Sigmoid colon (tissue), 7 donors: ENCODE results near the gene CROCC. TPM values are rescaled to one million over a fixed set of nuclear protein-coding genes. Genes with fewer than 3 reads are reported as not detected.
A peak's percentile ranks its signal among the peaks of the same experiment; 100 is the strongest.

Experiments
- DNase-seq: peaks from one replicate; pipeline ENCODE4 v3.0.0-alpha.2; 2019
- H3K27ac ChIP-seq, 4 donors: fragments of 200-600 bp; sonication (generic); one replicate each; pipeline ENCODE4 v1.5.1; 2016 to 2019; ENCODE audit warnings: mild to moderate bottlenecking in 1 of 4
- H3K27me3 ChIP-seq, 3 donors: fragments of 200-600 bp; sonication (generic); one replicate each; pipeline ENCODE4 v1.5.1; 2019; ENCODE audit warnings: mild to moderate bottlenecking in 1 of 3
- H3K36me3 ChIP-seq, 4 donors: fragments of 200-600 bp; sonication (generic); one replicate each; pipeline ENCODE4 v1.5.1; 2016 to 2019
- H3K4me1 ChIP-seq, 4 donors: fragments of 200-600 bp; sonication (generic); one replicate each; pipeline ENCODE4 v1.5.1; 2017 to 2019
- H3K4me3 ChIP-seq, 4 donors: fragments of 200-600 bp; sonication (generic); one replicate each; pipeline ENCODE4 v1.5.1; 2017 to 2019; ENCODE audit warnings: mild to moderate bottlenecking in 2 of 4, moderate library complexity in 1 of 4
- H3K9me3 ChIP-seq, 4 donors: fragments of 200-600 bp in 3 of 4; sonication (generic) in 3 of 4; one replicate each; pipeline versions ENCODE4 v1.5.1 to v1.6.1; 2013 to 2019
- EP300 ChIP-seq, 4 donors: sonication (generic); formaldehyde crosslinking; IDR thresholded peaks; one replicate each; pipeline ENCODE4 v1.6.1; 2017; ENCODE audit warnings: antibody characterized with exemption in 4 of 4
- POLR2A ChIP-seq, 2 donors: fragments of 450-650 bp; IDR thresholded peaks; one replicate each; pipeline ENCODE4 v1.6.1; 2016; ENCODE audit warnings: antibody characterized with exemption in 2 of 2, mild to moderate bottlenecking in 2 of 2, moderate library complexity in 2 of 2
- POLR2AphosphoS5 ChIP-seq, 4 donors: sonication (generic); formaldehyde crosslinking; IDR thresholded peaks; one replicate each; pipeline ENCODE4 v1.6.1; 2017; ENCODE audit warnings: antibody characterized with exemption in 4 of 4
- WGBS, 2 donors: extraction: QIAGEN DNeasy Blood & Tissue Kit; methylation state at CpG; one replicate each; pipeline ENCODE4 v1.1.7; 2013; 5-methylcytosine and 5-hydroxymethylcytosine counted together
- intact Hi-C: fragments of 100-400 bp; cut with DNase I; formaldehyde crosslinking; loops from one replicate; pipeline ENCODE4 v1.15.1; 2023
- polyA plus RNA-seq, 3 donors: library from polyadenylated mRNA; stranded (reverse); fragments of 200-250 nt; gene quantifications; one replicate each; pipeline ENCODE4 v1.2.3, GENCODE V29; 2013
- total RNA-seq, 4 donors: library from RNA; depleted of rRNA; stranded (reverse); fragments of >200 nt; gene quantifications; one replicate each; pipeline ENCODE4 v1.1.0, GENCODE V29; 2016
- TF ChIP-seq, protein P1 (sequence below), 4 experiments: fragments of 450-650 bp in 3 of 4; fragments of 200-600 bp in 1 of 4; IDR thresholded peaks; one replicate each; pipeline ENCODE4 v1.5.1; 2016 to 2019; ENCODE audit warnings: antibody characterized with exemption in 4 of 4, mild to moderate bottlenecking in 3 of 4, moderate library complexity in 2 of 4
- donor health status: healthy with polysubstance abuse.
- donor health status: Bipolar disorder and iron deficiency.
- donor health status: healthy.

The CROCC gene
- total and polyA plus RNA-seq, 7 donors, result 3.5 to 25.5 (median 16.5) TPM

DNA sequence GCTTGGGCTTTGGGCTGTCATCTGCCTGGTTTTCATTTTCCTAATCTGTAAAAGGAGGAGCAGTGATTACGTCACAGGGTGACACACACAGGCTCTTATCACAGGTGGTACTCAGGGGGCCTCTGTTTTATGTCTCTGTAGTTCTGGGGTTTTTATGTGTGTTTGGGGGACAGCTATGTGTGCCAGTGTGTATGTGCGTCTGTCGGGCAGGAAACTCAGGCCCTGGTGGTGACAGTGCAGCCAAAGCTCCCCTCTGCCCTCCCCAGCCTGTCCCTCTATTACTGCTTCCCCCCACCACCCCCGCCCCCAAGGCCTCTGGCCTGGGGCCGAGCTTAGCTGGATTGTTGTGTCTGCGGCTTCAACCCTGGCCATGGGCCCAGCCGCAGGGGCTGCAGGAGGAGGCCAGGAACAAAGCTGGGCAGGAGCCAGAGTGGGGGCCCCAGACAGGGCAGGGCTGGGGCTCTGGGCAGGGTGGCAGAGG is 45.4 kb downstream of the CROCC start:
- Histone ChIP-seq H3K27me3 (no peaks in the 10 kb centered on the region), H3K9me3 (no peaks in the 10 kb centered on the region), H3K36me3 (peaks cover 0 to 32% (median 10%) of the 10 kb centered on the region in 4 donors), H3K4me1 (peaks cover 0 to 53% (median 20%) of the 10 kb centered on the region in 4 donors), H3K4me3 (no peak overlapping the region), H3K27ac (peak overlapping the region in 3 of 4 donors; percentile 8 to 61 (median 33))
- intact Hi-C loops, result no loop called here
- TF ChIP-seq POLR2AphosphoS5 (IDR thresholded peaks at IDR 0.05), result peak in 1 of 4 donors; percentile 11
- TF ChIP-seq, protein P1, sequence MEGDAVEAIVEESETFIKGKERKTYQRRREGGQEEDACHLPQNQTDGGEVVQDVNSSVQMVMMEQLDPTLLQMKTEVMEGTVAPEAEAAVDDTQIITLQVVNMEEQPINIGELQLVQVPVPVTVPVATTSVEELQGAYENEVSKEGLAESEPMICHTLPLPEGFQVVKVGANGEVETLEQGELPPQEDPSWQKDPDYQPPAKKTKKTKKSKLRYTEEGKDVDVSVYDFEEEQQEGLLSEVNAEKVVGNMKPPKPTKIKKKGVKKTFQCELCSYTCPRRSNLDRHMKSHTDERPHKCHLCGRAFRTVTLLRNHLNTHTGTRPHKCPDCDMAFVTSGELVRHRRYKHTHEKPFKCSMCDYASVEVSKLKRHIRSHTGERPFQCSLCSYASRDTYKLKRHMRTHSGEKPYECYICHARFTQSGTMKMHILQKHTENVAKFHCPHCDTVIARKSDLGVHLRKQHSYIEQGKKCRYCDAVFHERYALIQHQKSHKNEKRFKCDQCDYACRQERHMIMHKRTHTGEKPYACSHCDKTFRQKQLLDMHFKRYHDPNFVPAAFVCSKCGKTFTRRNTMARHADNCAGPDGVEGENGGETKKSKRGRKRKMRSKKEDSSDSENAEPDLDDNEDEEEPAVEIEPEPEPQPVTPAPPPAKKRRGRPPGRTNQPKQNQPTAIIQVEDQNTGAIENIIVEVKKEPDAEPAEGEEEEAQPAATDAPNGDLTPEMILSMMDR (IDR thresholded peaks at IDR 0.05), result no peak
- DNase-seq, result no peak
- WGBS, 2 donors, result 65 to 70% methylated on average over 7 of the region's 7 CpGs

DNA sequence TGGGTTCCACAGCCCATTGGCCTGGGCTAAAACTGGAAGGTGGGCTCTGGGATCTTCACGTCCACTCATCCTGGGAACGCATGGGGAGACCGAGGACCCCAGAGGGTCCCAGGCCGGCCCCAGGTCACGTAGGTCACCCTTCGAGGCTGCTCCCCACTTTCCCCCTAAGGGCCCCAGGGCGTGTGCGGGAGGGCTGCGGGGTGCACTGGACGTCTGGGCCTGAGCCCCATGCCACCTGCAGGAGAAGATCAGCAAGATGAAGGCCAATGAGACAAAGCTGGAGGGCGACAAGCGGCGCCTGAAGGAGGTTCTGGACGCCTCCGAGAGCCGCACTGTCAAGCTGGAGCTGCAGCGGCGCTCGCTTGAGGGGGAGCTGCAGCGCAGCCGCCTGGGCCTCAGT is 46.2 kb downstream of the CROCC start:
- Histone ChIP-seq H3K9me3 (no peaks in the 10 kb centered on the region), H3K4me1 (peaks cover 0 to 56% (median 20%) of the 10 kb centered on the region in 4 donors), H3K36me3 (peaks cover 0 to 32% (median 10%) of the 10 kb centered on the region in 4 donors), H3K4me3 (no peak overlapping the region), H3K27ac (peak overlapping the region in 1 of 4 donors; percentile 61), H3K27me3 (no peaks in the 10 kb centered on the region)
- WGBS, 2 donors, result 96% methylated on average over 21 of the region's 21 CpGs
- intact Hi-C loops, result no loop called here
- DNase-seq, result no peak
- TF ChIP-seq EP300 (IDR thresholded peaks at IDR 0.05), result no peak
- no peak for TF ChIP-seq POLR2A (IDR thresholded peaks at IDR 0.05)
- TF ChIP-seq, protein P1 (IDR thresholded peaks at IDR 0.05), result no peak
- no peak for TF ChIP-seq POLR2AphosphoS5 (IDR thresholded peaks at IDR 0.05)

DNA sequence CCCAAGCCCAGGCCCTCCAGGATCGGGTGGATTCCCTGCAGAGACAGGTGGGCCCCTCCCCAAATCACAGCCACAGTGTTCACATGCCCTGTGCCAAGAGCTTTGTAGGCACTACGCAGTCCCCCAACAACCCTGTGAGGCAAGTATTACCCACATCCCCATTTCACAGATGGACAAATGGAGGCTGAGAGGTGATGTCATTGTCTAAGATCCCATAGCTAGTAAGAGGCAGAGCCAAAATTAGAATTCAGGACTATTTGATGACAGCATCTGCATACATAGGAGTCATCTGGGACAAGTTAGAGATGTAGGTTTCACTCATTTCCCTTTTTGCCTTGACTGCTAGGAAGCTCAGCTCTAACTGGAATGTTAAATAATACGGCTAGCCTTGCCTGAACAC is 46.6 kb downstream of the CROCC start:
- H3K27me3 ChIP-seq, result no peaks in the 10 kb centered on the region
- peak overlapping the region in 1 of 4 donors; percentile 61 for H3K27ac ChIP-seq
- H3K4me1 ChIP-seq, result peaks cover 0 to 53% (median 20%) of the 10 kb centered on the region in 4 donors
- no peak overlapping the region for H3K4me3 ChIP-seq
- WGBS, 2 donors, result 94 to 98% methylated on average over 3 of the region's 3 CpGs
- no peak for DNase-seq
- H3K9me3 ChIP-seq, result no peaks in the 10 kb centered on the region
- H3K36me3 ChIP-seq, result peaks cover 0 to 32% (median 10%) of the 10 kb centered on the region in 4 donors
- TF ChIP-seq EP300 (IDR thresholded peaks at IDR 0.05), result no peak
- TF ChIP-seq, protein P1 (IDR thresholded peaks at IDR 0.05), result no peak
- no peak for TF ChIP-seq POLR2A (IDR thresholded peaks at IDR 0.05)
- TF ChIP-seq POLR2AphosphoS5 (IDR thresholded peaks at IDR 0.05), result no peak
- intact Hi-C loops, result no loop called here

DNA sequence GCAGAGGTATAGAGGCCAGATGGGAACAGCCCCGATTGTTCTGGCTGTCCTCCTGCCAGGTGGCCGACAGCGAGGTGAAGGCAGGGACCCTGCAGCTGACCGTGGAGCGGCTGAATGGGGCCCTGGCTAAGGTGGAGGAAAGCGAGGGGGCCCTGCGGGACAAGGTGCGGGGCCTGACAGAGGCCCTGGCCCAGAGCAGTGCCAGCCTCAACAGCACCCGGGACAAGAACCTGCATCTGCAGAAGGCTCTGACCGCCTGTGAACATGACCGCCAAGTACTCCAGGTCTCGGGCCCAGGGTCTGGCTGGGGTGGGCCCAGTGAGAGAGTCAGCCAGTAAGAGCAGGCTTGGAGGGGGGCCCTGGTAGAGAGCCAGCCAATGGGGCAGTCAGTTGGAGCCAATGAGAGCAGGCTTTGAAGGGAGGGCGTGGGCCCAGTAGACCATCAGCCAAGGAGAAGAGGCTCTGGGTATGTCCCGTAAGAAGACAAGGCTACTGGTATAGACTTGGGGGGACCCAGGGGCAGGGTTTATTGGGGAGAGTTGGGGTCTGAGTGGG is 47.4 kb downstream of the CROCC start:
- no peak overlapping the region for H3K4me3 ChIP-seq
- H3K4me1 ChIP-seq, result peaks cover 0 to 45% (median 16%) of the 10 kb centered on the region in 4 donors
- no peak overlapping the region for H3K27ac ChIP-seq
- 92 to 94% methylated on average over 14 of the region's 14 CpGs for WGBS, 2 donors
- intact Hi-C loops, result no loop called here
- peaks cover 0 to 32% (median 10%) of the 10 kb centered on the region in 4 donors for H3K36me3 ChIP-seq
- no peak for DNase-seq
- H3K9me3 ChIP-seq, result no peaks in the 10 kb centered on the region
- TF ChIP-seq POLR2AphosphoS5 (IDR thresholded peaks at IDR 0.05) (no peak), EP300 (IDR thresholded peaks at IDR 0.05) (no peak), POLR2A (IDR thresholded peaks at IDR 0.05) (no peak)
- TF ChIP-seq, protein P1 (IDR thresholded peaks at IDR 0.05), result no peak
- H3K27me3 ChIP-seq, result no peaks in the 10 kb centered on the region
